Esophagus squamous epithelium (tissue), 4 donors: ENCODE data around the gene DIPK1C.

Experiments used
- CTCF ChIP-seq, 6 experiments: fragments of 450-650 bp in 4 of 6; fragments of 200-600 bp in 2 of 6; sonication (generic) in 2 of 6; IDR thresholded peaks; one replicate each; pipeline ENCODE4 v1.5.1; 2016 to 2019; ENCODE audit warnings: antibody characterized with exemption in 6 of 6, mild to moderate bottlenecking in 4 of 6, moderate library complexity in 4 of 6
- POLR2A ChIP-seq, 4 donors: fragments of 450-650 bp; IDR thresholded peaks; one replicate each; pipeline ENCODE4 v1.6.1; 2017; ENCODE audit warnings: antibody characterized with exemption in 4 of 4, mild to moderate bottlenecking in 4 of 4, moderate library complexity in 3 of 4

- TF ChIP-seq CTCF (IDR thresholded peaks at IDR 0.05) (no peak), POLR2A (IDR thresholded peaks at IDR 0.05) (no peak)
Observed at GRCh38 chr18:74447404-74448152, 9.5 kb downstream of the DIPK1C start.
